Spleen (tissue), 11 donors: ENCODE results near the gene SFRP2. TPM values are rescaled to one million over a fixed set of nuclear protein-coding genes. Genes with fewer than 3 reads are reported as not detected.

Source experiments
- DNase-seq: peaks from one replicate; pipeline ENCODE4 v3.0.0-alpha.2; 2020
- H3K27ac ChIP-seq, 8 donors: fragments of 200-600 bp; sonication (generic) in 7 of 8; 1 replicate in 4 of 8; 2 replicates in 4 of 8; pipeline versions ENCODE4 v1.5.0 to v1.8.0; 2016 to 2021; ENCODE audit warnings: inconsistent platforms in 4 of 8, mild to moderate bottlenecking in 4 of 8, moderate library complexity in 1 of 8
- H3K27me3 ChIP-seq, 7 donors: fragments of 200-600 bp; sonication (generic) in 6 of 7; replicated peaks in 1 of 7; 1 replicate in 4 of 7; 2 replicates in 3 of 7; pipeline versions ENCODE4 v1.5.0 to v1.8.0; 2016 to 2021; ENCODE audit warnings: inconsistent platforms in 3 of 7, mild to moderate bottlenecking in 1 of 7
- H3K36me3 ChIP-seq, 6 donors: fragments of 200-600 bp; sonication (generic) in 5 of 6; 1 replicate in 4 of 6; 2 replicates in 2 of 6; pipeline versions ENCODE4 v1.5.0 to v1.8.0; 2016 to 2021; ENCODE audit warnings: inconsistent platforms in 2 of 6
- H3K4me1 ChIP-seq, 6 donors: fragments of 200-600 bp; sonication (generic) in 5 of 6; 1 replicate in 3 of 6; 2 replicates in 3 of 6; pipeline versions ENCODE4 v1.5.0 to v1.8.0; 2016 to 2021; ENCODE audit warnings: inconsistent platforms in 3 of 6
- H3K4me3 ChIP-seq, 8 donors: fragments of 200-600 bp; sonication (generic) in 7 of 8; 1 replicate in 4 of 8; 2 replicates in 4 of 8; pipeline versions ENCODE4 v1.5.0 to v1.8.0; 2016 to 2021; ENCODE audit warnings: inconsistent platforms in 4 of 8, mild to moderate bottlenecking in 4 of 8, moderate library complexity in 2 of 8
- H3K9me3 ChIP-seq, 8 donors: fragments of 200-600 bp; sonication (generic) in 7 of 8; 1 replicate in 4 of 8; 2 replicates in 4 of 8; pipeline versions ENCODE4 v1.5.0 to v1.8.0; 2016 to 2021; ENCODE audit warnings: inconsistent platforms in 4 of 8
- POLR2A ChIP-seq, 3 donors: fragments of 450-650 bp; IDR thresholded peaks; one replicate each; pipeline ENCODE4 v1.5.1; 2017; ENCODE audit warnings: antibody characterized with exemption in 3 of 3, mild to moderate bottlenecking in 1 of 3
- POLR2AphosphoS5 ChIP-seq, 3 donors: sonication (generic); formaldehyde crosslinking; IDR thresholded peaks; one replicate each; pipeline ENCODE4 v1.5.1; 2017; ENCODE audit warnings: antibody characterized with exemption in 3 of 3
- WGBS, 5 donors: extraction: QIAGEN DNeasy Blood & Tissue Kit in 3 of 5; methylation state at CpG; one replicate each; pipeline versions ENCODE4 v1.1.5 to v1.1.7; 2013 to 2018; 5-methylcytosine and 5-hydroxymethylcytosine counted together
- intact Hi-C: fragments of 100-400 bp; cut with DNase I; formaldehyde crosslinking; loops from one replicate; pipeline ENCODE4 v1.15.0; 2023; ENCODE audit warnings: low total_unique reads
- polyA plus RNA-seq, 3 donors: library from polyadenylated mRNA; stranded (reverse); fragments of 200-250 nt; gene quantifications; one replicate each; pipeline ENCODE4 v1.2.1, GENCODE V29; 2013
- total RNA-seq, 7 donors: library from RNA; depleted of rRNA in 3 of 7; stranded (reverse); fragments of >200 nt in 3 of 7; fragmentation: NEBNext Ultra II Directional in 4 of 7; extraction: Animal tissue kit (Norgen Biotek cat#: 25700) in 4 of 7; gene quantifications; one replicate each; pipeline versions ENCODE4 v1.1.0 to v1.2.1, GENCODE V29; 2016 to 2021
- TF ChIP-seq, protein P1 (sequence below), 11 experiments: fragments of 200-600 bp in 7 of 11; fragments of 450-650 bp in 4 of 11; sonication (generic) in 4 of 11; IDR thresholded peaks in 8 of 11; conservative IDR thresholded peaks in 3 of 11; 1 replicate in 7 of 11; 2 replicates in 4 of 11; pipeline versions ENCODE4 v1.4.0 to v1.8.0; 2016 to 2021; ENCODE audit warnings: antibody characterized with exemption in 11 of 11, inconsistent platforms in 4 of 11, mild to moderate bottlenecking in 1 of 11
- donor health status: healthy with polysubstance abuse.
- donor health status: DM: no; HTN: no; CAD: no; lungs with moderate emphysema.
- donor health status: DM: no; HTN: no; CAD: no.
- donor health status: Bipolar disorder and iron deficiency.
- donor health status: healthy.
- donor health status: DM: no; HTN: no; CAD: no.
- donor health status: DM: yes; HTN: yes; CAD: no.

Gene SFRP2
- total and polyA plus RNA-seq, 10 donors = 0.23 to 0.94 (median 0.43) TPM; not detected in 2

DNA sequence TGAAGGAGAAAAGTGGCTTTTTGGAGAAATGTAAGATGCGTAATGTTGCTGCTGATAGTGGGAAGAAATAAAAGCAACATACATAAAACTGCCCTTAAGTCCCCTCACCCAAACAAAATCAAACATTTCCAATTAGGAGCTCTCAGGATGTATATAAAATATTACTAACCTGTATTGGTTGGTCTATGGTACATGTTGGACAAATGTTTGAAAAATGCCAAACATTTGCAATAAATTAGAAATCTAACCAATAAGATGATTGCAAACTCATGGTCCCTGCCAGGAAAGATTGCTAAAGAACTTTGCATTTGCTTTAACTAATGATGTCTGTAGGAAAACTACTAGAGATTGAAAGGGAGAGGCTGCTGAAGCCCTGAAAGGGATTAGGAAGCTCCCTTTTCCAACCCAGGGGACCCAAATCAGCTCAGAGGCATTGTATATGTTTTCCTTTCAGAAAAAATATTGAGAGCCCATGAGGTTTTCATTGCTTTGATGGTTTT is 1.8 kb downstream of the SFRP2 start:
- WGBS, 5 donors = 76 to 89% (median 86%) methylated on average over 1 of the region's 1 CpG
- H3K27ac ChIP-seq = no peak overlapping the region
- peaks cover 15 to 88% (median 73%) of the 10 kb centered on the region in 7 donors for H3K27me3 ChIP-seq
- no peaks in the 10 kb centered on the region for H3K9me3 ChIP-seq
- peaks cover 25 to 47% (median 42%) of the 10 kb centered on the region in 6 donors for H3K4me1 ChIP-seq
- no peak overlapping the region for H3K4me3 ChIP-seq
- intact Hi-C loops = no loop called here
- no peak for TF ChIP-seq POLR2A (IDR thresholded peaks at IDR 0.05)
- TF ChIP-seq POLR2AphosphoS5 (IDR thresholded peaks at IDR 0.05) = no peak
- TF ChIP-seq, protein P1, sequence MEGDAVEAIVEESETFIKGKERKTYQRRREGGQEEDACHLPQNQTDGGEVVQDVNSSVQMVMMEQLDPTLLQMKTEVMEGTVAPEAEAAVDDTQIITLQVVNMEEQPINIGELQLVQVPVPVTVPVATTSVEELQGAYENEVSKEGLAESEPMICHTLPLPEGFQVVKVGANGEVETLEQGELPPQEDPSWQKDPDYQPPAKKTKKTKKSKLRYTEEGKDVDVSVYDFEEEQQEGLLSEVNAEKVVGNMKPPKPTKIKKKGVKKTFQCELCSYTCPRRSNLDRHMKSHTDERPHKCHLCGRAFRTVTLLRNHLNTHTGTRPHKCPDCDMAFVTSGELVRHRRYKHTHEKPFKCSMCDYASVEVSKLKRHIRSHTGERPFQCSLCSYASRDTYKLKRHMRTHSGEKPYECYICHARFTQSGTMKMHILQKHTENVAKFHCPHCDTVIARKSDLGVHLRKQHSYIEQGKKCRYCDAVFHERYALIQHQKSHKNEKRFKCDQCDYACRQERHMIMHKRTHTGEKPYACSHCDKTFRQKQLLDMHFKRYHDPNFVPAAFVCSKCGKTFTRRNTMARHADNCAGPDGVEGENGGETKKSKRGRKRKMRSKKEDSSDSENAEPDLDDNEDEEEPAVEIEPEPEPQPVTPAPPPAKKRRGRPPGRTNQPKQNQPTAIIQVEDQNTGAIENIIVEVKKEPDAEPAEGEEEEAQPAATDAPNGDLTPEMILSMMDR (IDR thresholded peaks at IDR 0.05 in 8 of 11, conservative IDR thresholded peaks at IDR 0.05 in 3 of 11) = no peak
- DNase-seq = no peak
- no peaks in the 10 kb centered on the region for H3K36me3 ChIP-seq

DNA sequence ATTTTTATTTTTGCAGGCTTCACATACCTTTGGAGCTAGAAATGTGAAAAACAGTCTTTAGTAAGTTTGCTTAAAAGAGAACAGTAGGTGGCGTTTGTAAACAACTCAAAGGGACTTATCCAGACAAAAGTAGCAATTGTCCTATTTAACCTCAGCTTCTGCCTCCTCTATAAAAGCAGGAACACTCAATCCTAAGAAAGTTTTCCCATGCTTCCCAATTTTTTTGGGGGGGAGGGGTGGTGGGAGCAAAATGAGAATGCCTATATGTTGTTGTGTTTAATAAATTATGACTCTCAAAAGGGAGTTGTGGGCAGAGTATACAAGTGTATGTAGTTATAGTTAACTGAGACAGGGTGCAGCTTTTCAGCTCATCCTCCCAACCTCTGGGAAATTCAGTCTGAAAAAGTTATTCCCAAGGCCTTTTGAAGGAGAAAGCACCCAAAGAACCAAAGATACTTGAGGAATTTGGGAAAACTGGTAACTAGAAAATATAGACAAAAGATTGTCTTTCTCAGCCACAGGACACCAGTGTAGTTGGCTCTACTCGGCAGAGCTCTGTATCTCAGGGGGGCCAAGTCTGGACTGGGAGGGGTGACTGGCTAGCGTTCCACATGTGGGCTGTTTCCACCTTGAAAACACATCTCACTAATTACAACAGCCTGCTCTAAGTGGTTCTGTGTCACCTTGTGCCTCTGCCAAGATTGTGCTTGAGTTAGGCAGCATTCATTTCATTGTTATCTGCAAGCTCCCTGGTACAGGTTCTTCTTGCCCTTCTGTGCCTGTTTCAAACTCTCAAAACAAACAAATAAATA is 2.8 kb downstream of the SFRP2 start:
- intact Hi-C loops = no loop called here
- H3K36me3 ChIP-seq = no peaks in the 10 kb centered on the region
- H3K9me3 ChIP-seq = no peaks in the 10 kb centered on the region
- DNase-seq = no peak
- WGBS, 5 donors = 8 to 22% (median 10%) methylated on average over 3 of the region's 3 CpGs
- TF ChIP-seq POLR2AphosphoS5 (IDR thresholded peaks at IDR 0.05) (no peak), POLR2A (IDR thresholded peaks at IDR 0.05) (no peak)
- TF ChIP-seq, protein P1 (IDR thresholded peaks at IDR 0.05 in 8 of 11, conservative IDR thresholded peaks at IDR 0.05 in 3 of 11) = peak in 5 of 11 experiments; percentile 10 to 42 (median 20)
- H3K4me3 ChIP-seq = no peak overlapping the region
- peaks cover 15 to 88% (median 63%) of the 10 kb centered on the region in 7 donors for H3K27me3 ChIP-seq
- no peak overlapping the region for H3K27ac ChIP-seq
- peaks cover 15 to 37% (median 32%) of the 10 kb centered on the region in 6 donors for H3K4me1 ChIP-seq

DNA sequence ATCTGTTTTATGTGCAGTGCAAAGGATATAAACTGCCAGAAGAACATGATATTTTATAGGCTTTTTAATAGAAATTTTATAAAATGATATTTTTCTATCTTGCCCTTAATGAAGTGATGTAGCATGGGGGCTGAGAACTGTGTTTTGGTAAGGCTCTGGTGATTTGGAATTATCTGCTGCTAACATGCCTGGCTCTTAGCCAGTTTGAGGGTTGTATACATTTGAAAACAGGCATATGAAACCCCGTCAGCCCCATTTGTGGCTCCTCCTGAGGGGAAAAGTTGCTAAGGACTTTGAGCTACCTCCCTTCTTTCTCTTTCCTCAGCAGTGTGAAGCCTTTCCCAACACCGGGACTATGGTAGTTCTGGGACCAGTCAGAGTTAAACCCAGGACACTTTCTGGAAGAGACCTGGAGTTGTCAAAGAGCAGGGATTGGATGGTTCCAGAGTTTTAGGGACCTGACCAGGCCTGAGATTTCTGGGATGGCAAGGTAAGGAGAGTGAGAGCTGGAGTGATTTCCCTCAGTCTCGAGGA is 4.7 kb downstream of the SFRP2 start:
- DNase-seq = no peak
- intact Hi-C loops = no loop called here
- 71 to 79% (median 73%) methylated on average over 3 of the region's 3 CpGs for WGBS, 5 donors
- Histone ChIP-seq H3K9me3 (no peaks in the 10 kb centered on the region), H3K4me3 (no peak overlapping the region), H3K27ac (no peak overlapping the region), H3K4me1 (peaks cover 10 to 19% (median 15%) of the 10 kb centered on the region in 6 donors), H3K27me3 (peaks cover 6 to 82% (median 44%) of the 10 kb centered on the region in 7 donors), H3K36me3 (no peaks in the 10 kb centered on the region)
- TF ChIP-seq, protein P1 (IDR thresholded peaks at IDR 0.05 in 8 of 11, conservative IDR thresholded peaks at IDR 0.05 in 3 of 11) = no peak
- TF ChIP-seq POLR2A (IDR thresholded peaks at IDR 0.05) (no peak), POLR2AphosphoS5 (IDR thresholded peaks at IDR 0.05) (no peak)

DNA sequence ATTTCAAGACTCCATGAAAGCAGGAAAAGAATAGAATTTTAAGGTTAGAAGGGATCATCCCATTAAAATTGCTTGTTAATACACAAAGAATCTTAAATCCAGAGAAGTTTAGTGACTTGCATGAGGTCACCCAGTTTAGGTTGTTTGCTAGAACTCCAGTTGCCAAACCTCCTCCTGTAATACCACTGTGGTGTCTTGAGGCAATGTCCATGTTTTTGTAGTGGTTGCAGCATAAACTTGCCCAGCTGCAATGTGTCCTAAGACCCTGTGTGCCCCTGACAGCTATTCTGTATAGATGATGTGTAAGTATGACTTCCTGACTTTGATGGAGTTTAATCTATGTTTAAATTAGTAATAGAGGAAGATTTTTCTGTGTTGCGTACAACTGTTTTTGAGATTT is 6.3 kb downstream of the SFRP2 start:
- TF ChIP-seq, protein P1 (IDR thresholded peaks at IDR 0.05 in 8 of 11, conservative IDR thresholded peaks at IDR 0.05 in 3 of 11) = no peak
- TF ChIP-seq POLR2AphosphoS5 (IDR thresholded peaks at IDR 0.05) = no peak
- TF ChIP-seq POLR2A (IDR thresholded peaks at IDR 0.05) = no peak
- intact Hi-C loops = no loop called here
- peaks cover 0 to 2% (median under 1%) of the 10 kb centered on the region in 6 donors for H3K4me1 ChIP-seq
- no peak overlapping the region for H3K4me3 ChIP-seq
- peaks cover 0 to 73% (median 28%) of the 10 kb centered on the region in 7 donors for H3K27me3 ChIP-seq
- peaks cover 0 to 10% (median 0%) of the 10 kb centered on the region in 8 donors for H3K9me3 ChIP-seq
- 94 to 100% (median 98%) methylated on average over 1 of the region's 1 CpG for WGBS, 5 donors
- DNase-seq = no peak
- no peaks in the 10 kb centered on the region for H3K36me3 ChIP-seq
- H3K27ac ChIP-seq = no peak overlapping the region
